ENCODE measurements around the gene KCNJ1. TPM values are rescaled to one million over a fixed set of nuclear protein-coding genes. Genes with fewer than 3 reads are reported as not detected.
A peak's percentile ranks its signal among the peaks of the same experiment; 100 is the strongest.

Gene KCNJ1
- total and polyA plus RNA-seq, 9 of the 15 experiments (the other 6 are each of a cell fraction or from before 2014, with no cell fraction given) = not detected

- TF ChIP-seq, protein P1, sequence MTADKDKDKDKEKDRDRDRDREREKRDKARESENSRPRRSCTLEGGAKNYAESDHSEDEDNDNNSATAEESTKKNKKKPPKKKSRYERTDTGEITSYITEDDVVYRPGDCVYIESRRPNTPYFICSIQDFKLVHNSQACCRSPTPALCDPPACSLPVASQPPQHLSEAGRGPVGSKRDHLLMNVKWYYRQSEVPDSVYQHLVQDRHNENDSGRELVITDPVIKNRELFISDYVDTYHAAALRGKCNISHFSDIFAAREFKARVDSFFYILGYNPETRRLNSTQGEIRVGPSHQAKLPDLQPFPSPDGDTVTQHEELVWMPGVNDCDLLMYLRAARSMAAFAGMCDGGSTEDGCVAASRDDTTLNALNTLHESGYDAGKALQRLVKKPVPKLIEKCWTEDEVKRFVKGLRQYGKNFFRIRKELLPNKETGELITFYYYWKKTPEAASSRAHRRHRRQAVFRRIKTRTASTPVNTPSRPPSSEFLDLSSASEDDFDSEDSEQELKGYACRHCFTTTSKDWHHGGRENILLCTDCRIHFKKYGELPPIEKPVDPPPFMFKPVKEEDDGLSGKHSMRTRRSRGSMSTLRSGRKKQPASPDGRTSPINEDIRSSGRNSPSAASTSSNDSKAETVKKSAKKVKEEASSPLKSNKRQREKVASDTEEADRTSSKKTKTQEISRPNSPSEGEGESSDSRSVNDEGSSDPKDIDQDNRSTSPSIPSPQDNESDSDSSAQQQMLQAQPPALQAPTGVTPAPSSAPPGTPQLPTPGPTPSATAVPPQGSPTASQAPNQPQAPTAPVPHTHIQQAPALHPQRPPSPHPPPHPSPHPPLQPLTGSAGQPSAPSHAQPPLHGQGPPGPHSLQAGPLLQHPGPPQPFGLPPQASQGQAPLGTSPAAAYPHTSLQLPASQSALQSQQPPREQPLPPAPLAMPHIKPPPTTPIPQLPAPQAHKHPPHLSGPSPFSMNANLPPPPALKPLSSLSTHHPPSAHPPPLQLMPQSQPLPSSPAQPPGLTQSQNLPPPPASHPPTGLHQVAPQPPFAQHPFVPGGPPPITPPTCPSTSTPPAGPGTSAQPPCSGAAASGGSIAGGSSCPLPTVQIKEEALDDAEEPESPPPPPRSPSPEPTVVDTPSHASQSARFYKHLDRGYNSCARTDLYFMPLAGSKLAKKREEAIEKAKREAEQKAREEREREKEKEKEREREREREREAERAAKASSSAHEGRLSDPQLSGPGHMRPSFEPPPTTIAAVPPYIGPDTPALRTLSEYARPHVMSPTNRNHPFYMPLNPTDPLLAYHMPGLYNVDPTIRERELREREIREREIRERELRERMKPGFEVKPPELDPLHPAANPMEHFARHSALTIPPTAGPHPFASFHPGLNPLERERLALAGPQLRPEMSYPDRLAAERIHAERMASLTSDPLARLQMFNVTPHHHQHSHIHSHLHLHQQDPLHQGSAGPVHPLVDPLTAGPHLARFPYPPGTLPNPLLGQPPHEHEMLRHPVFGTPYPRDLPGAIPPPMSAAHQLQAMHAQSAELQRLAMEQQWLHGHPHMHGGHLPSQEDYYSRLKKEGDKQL (CRISPR knock-in tag; IDR thresholded peaks at IDR 0.05; ENCODE audit: borderline replicate concordance) = no peak
- TF ChIP-seq RBM39 (optimal IDR thresholded peaks at IDR 0.05; ENCODE audit: low read depth, low read length) (no peak), NFYB (IDR thresholded peaks at IDR 0.05; ENCODE audit: extremely low read depth, insufficient read length) (no peak), RAD21 (CRISPR knock-in tag; conservative IDR thresholded peaks at IDR 0.05 in 1 of 2, IDR thresholded peaks at IDR 0.05 in 1 of 2) (peak; percentile 85 to 87)
- TF ChIP-seq, protein P2, sequence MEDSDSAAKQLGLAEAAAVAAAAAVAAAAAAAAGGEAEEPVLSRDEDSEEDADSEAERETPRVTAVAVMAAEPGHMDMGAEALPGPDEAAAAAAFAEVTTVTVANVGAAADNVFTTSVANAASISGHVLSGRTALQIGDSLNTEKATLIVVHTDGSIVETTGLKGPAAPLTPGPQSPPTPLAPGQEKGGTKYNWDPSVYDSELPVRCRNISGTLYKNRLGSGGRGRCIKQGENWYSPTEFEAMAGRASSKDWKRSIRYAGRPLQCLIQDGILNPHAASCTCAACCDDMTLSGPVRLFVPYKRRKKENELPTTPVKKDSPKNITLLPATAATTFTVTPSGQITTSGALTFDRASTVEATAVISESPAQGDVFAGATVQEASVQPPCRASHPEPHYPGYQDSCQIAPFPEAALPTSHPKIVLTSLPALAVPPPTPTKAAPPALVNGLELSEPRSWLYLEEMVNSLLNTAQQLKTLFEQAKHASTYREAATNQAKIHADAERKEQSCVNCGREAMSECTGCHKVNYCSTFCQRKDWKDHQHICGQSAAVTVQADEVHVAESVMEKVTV (CRISPR knock-in tag; IDR thresholded peaks at IDR 0.05) = peak; percentile 75
Observed at GRCh38 chr11:128884703-128885338, 17.7 kb upstream of the KCNJ1 start (continued).
